ENCODE data around the gene GLIPR1.
A peak's percentile ranks its signal among the peaks of the same experiment; 100 is the strongest.
"Not testable (repeated sequence)": the region's sequence is repeated elsewhere in the genome, so short reads cannot be mapped to it uniquely, and the experiment has no call there.

Gene GLIPR1

GRCh38 chr12:75480469-75480949 is at the start of gene GLIPR1:
TSS of gene GLIPR1 (plus strand) at chr12:75480755. CDS start at chr12:75480881, 126 bp downstream.
- peak; percentile 24 for DNase-seq

- no peak for DNase-seq
Measured at GRCh38 chr12:75432924-75433323, 47.6 kb upstream of the GLIPR1 start.

DNA sequence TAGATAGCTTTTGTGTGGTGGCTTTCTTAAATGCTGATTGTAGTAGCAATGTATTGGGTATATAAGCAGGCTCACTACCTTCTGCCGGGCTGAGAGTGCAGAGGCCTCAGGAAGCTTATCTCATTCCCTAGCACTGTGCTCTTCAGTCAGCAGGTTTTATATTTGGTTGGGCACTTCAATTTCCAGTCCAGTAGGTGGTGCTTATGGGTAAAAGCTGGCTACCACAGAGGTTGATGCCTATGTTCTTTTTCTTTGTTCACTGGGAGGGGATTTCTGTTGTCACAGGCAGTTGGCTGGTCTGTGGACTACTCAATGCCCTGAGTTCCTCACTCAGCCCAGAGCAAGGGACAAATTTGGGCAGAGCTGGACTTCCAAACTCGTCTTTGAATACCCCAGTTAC is 43.0 kb upstream of the GLIPR1 start:
- DNase-seq, result no peak

DNA sequence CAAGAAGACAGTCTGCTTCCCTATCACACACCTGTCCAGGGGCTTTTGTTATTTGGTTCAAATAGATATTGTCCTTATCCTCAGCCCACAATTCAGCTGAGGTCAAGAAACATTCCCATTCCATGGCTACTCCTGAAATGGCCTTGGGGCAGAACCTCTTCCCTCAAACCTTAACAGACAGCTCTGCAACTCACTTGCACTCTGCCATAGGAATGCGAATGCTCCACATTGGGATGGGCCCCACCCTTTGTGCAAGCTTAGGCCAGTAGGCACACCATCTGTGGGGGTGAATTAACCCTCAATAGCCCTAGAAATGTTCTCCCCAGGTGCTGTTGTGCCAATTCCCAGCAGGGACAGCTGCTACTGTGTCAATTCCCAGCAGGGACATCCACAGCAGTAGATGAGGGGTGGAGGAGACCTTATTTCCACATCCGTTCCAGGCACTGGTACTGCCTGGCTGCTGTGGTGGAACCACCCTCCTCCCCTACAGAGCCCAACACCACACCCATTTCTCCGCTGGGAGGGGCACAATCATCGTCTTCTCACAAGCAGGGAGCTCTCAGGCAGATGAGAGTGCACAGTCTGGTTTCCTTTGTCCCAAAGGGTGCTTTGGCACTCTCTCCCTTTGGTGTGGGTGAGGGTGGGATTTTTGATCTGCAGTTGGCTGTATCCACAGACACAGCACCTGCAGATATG is 42.3 kb upstream of the GLIPR1 start:
- no peak for DNase-seq

DNA sequence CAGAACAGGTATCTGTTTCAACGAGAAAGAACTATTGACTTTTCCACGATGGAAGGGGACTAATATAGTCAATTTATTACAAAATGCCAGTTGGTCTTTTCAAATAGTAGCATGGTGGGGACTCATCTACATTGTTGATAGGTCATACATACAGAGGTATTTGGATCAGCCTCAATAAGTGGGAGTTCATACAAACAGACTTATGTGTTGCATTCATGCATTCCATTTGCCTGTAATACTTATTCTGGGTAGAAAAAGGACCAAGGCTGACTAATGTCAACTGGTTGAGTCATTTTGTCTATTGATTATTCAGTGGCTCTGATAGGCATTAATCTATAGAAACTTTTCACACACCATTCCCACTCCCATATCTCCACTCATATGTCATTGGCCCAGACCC is 41.5 kb upstream of the GLIPR1 start:
- DNase-seq, result no peak

DNA sequence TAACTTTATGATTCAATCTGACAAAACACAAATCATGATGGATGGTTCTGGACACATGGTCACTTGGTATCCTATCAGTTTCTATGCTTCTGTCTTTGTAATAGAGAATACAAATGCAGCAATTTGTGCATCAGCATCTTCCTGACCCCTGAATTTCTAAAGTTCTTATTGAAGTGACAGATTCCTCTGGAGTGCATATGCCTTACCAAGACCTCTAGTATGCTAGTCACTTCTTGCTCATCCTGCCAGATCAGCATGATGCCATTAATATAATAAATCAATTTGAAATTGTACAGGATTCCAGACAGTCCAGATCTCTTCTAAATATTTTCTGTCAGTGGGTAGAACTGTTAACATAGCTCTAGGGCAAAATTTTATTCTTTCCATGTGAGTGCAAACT is 40.6 kb upstream of the GLIPR1 start:
- DNase-seq, result no peak

GRCh38 chr12:75441687-75442449 is 38.7 kb upstream of the GLIPR1 start:
- DNase-seq, result not testable (repeated sequence)

DNA sequence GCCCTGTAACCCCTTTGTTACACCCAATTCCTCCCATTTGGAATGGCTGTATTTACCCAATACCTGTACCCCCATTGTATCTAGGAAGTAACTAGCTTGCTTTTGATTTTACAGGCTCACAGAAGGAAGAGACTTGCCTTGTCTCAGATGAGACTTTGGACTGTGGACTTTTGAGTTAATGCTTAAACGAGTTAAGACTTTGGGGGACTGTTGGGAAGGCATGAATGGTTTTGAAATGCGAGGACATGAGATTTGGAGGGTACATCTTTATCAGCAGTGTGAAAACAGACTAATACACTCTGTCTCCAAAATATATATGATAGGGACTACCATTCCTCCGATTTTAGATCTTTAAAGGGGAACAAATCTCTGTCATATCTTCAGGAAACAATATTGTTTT is 38.1 kb upstream of the GLIPR1 start:
- not testable (repeated sequence) for DNase-seq

DNA sequence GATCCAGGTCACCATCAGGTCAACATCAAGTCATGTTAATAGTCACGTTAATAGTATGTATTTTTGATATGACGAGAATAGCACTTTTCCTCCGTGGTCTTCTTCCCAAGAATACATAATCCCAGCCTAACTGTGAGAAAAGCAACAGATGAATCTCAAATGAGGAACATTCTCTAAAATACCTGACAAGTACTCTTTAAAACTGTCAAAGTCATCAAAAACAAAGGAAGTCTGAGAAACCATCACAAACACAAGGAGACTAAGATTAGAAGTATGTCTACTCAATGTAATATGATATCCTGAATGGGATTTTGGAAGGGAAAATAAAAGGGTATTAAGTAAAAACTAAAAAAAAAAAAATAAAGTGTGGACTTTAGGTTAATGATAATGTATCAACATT is 36.8 kb upstream of the GLIPR1 start:
- DNase-seq, result no peak

DNA sequence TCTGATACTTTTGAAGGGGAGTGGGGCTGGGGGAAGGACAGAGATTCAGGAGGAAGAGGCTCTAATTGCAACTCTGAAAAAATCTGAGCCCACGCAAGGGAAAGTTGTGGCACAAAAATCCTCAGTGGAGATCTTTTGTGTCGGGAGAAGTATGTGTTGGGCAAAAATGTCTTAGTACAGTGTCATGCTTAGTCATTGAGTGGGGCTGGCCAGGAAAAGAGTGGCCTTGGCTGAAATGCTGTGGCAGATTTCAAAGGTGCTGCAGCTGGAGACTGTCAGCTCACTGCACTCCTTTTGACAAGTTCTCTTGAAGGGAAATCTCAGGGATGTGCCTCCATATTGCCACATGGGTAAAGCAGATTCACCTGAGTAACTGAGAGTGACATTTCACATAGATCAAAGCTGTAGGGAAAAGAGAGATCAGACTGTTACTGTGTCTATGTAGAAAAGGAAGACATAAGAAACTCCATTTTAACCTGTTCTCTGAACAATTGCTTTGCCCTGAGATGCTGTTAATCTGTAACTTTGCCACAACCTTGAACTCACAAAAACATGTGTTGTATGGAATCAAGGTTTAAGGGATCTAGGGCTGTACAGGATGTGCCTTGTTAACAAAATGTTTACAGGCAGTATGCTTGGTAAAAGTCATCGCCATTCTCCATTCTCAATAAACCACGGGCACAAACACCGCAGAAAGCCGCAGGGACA is 36.0 kb upstream of the GLIPR1 start:
- no peak for DNase-seq

- not testable (repeated sequence) for DNase-seq
Measured at GRCh38 chr12:75445137-75445507, 35.4 kb upstream of the GLIPR1 start.

DNA sequence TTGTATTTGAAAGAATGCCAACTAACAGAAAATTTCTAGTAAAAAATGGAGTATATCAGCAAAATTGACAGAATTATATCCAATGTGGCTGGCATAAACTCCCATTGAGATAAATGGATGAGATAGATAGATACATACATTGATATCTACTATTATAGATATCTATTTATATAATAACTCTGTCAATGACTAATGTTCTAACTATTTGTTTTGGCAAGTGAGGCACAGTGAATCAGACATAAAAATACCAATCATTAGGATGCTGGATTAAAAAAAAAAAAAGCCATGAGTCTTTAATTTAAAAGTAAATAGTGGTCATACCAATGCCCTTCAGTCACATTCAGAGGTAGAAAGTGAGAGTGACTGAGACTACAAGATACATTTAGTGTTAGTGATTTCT is 33.7 kb upstream of the GLIPR1 start:
- no peak for DNase-seq

DNA sequence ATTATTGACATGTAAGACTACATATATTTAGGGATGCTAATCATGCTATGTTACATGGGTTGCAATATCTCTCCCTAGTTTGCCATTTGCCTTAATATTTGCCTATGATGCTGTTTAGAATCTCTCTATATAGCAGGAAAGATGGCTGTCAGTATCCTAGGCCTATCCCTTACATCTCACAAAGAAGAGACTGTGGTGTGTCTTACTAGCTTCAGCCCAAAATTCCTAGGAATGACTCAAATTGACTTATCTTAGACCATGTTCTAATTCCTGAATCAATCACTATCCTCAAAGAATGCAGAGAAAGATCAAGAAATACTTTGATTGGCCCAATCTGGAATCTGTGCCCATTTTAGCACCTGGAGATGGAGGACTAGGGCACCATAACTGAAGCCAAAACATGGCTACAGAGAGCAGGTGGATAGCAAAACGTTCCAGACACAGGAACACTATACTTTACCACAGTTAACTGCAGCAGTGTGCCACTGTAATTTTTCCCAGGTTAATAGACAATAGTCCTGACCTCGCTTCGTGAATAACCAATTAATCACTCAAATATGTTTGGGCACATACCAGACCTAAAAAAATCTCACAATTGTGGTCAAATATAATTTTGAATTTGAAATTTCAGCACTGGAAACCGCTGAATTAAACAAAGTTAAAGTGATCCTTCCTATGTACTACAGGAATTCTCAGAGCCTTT is 32.7 kb upstream of the GLIPR1 start:
- no peak for DNase-seq

DNA sequence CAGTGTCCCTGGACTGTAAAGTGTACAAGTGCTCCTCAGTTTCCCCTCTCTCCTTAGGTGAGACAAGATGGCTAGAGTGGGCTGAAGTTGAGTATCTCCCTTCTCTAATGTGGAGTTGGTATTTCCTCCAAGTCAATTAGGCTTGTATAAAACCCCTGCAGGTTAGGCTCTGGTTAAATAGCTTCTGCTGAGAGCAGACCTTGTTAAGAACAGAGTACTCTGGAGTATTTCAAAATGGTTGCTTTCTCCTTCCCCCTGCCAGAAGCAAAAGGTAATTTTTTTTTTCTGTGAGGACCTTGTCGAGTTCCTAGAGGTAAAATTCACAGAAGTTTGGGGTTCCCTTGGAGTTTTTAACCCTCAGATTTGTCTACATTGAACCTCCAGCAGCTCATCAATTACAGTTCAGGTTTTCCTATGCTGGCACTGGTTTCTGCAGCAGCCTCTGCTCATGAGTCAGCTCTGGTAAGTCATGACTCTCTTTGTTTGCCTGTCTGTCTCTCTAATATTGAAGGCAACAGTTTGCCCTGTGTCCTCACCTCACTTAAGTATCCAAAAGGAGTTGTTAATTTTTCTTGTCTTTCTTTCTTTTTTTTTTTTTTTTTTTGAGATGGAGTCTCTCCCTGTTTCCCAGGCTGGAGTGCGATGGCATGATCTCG is 27.8 kb upstream of the GLIPR1 start:
- no peak for DNase-seq

GRCh38 chr12:75455839-75456238 is 24.7 kb upstream of the GLIPR1 start:
- no peak for DNase-seq

GRCh38 chr12:75457191-75457590 is 23.4 kb upstream of the GLIPR1 start:
- no peak for DNase-seq

DNA sequence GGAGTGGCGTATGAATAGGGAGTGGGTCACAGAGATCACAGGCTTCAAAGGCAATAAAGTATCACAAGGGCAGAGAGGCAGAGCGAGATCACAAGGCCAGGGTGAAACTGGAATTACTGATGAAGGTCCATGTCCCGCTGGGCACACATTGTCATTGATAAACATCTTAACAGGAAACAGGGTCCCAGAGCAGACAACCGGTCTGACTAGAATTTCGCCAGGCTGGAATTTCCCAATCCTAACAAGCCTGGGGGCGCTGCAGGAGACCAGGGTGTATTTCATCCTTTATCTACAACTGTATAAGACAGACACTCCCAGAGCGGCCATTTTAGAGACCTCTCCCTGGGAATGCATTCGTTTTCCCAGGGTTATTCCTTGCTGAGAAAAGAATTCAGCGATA is 22.7 kb upstream of the GLIPR1 start:
- not testable (repeated sequence) for DNase-seq

- DNase-seq, result no peak
Measured at GRCh38 chr12:75459755-75460154, 20.8 kb upstream of the GLIPR1 start.

GRCh38 chr12:75460204-75460603 is 20.4 kb upstream of the GLIPR1 start:
- DNase-seq, result no peak

DNA sequence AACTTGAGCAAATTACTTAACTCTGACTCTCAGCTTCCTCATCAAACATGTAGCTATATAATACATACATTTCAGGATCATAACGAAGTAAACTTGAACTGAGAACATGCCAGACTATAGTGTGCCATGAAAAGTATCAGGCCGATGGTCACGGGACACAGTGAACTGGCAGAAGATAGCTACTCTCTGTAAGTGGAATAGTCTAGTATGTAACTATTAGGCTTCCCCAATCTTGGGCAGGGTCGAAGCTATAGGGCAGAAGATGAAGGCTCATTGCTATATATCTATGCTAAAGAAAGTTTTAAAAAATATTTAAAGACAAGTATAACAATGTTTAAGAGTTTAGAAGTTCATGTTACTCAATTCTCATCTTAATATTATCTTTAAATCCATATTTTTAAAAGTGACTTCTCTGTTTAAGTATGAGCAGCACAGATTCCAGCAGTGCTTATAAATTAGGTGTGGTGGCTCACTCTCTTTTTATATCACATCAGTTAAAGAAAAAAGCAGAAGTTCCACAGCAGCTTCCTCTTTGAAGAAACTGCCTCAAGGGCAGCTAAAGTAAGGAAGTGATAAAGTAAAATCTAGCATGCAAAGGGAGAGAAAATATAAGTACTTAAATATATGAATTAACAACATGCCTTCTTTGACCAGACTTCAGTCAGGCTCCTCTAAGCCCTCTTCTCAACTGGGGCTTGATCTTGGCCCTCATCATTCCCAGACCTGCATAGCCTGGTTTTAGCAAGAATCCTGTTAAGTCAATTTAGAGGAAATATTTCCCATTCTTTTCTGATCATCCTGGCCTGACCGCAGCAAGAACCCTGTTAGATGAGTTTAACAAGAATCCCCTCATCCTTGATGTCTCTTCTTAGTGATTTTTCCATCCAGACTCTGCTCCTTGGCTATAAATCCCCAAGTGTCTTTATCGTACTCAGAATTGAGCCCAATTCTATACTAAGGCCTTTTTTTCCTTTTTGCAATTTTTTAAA is 8.4 kb upstream of the GLIPR1 start:
- DNase-seq, result no peak

- DNase-seq, result no peak
Measured at GRCh38 chr12:75474116-75474515, 6.4 kb upstream of the GLIPR1 start.
